HG03280 (cell line): ENCODE measurements around the gene CXorf38.
A peak's percentile ranks its signal among the peaks of the same experiment; 100 is the strongest.

Experiments used
- ATAC-seq: cut with Tn5 transposase; IDR thresholded peaks from one replicate; pipeline ENCODE4 v1.9.1; 2021; ENCODE audit warnings: mild to moderate bottlenecking, moderate library complexity; ENCODE audit not compliant: unreplicated experiment

CXorf38 gene, protein sequence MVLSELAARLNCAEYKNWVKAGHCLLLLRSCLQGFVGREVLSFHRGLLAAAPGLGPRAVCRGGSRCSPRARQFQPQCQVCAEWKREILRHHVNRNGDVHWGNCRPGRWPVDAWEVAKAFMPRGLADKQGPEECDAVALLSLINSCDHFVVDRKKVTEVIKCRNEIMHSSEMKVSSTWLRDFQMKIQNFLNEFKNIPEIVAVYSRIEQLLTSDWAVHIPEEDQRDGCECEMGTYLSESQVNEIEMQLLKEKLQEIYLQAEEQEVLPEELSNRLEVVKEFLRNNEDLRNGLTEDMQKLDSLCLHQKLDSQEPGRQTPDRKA

DNA sequence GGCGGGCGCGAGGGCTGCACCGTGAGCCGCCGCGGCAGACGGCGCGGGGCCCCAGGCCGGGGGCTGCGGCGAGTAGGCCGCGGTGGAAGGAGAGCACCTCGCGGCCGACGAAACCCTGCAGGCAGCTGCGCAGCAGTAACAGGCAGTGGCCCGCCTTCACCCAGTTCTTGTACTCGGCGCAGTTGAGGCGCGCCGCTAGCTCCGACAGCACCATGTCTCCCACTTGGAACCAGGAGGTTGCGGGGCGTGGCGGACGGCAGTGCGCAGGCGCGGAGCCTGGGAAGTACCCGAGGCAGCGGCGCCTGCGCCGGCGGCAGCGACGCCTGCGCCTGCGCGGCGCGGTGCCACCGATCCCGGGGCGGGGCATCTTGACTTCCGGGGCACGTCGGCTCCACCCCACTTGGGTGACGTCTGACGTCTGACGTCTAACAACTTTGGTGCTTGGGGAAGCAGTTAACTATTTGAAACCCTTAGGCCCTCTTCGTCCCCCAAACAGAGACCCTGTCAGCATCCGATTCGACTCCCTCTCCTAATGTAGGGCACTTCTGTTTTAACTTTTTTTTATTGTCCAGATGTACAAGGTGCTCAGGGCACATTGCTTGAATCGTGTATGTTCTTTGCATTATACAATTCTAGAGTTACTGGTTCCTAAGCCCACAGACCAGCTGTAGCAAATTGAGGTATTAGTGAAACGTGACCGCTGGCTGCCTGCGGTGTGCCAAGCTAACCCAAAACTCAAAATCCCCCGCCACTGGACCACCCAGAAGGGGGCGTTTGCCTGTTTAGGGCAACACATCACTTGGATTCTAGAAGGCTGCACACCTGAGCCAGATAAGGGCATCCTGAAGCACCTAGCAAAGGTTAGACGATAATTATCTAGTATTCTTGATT is at the start of gene CXorf38:
Gene CXorf38, minus strand, starts transcription at position 255 of the 891 bp plus-strand sequence. Its CDS starts 41 bp downstream, at position 214.
- peak; percentile 78 for ATAC-seq

DNA sequence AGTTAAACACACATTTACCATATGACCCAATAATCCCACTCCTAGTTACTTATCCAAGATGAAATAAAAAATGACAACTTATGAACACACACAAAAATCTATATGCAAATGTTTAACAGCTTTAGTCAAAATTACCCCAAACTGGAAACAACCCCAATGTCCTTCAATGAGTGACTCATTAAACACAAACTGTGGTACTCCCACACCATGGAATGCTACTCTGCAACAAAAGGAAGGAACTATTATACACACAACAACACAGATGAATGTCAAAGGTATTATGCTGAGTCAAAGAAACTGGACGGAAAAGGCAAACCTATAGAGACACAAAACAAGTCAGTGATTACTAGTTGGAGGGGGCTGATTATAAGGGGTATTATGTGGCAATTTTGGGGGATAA is 47.4 kb upstream of the CXorf38 start:
- no peak for ATAC-seq

DNA sequence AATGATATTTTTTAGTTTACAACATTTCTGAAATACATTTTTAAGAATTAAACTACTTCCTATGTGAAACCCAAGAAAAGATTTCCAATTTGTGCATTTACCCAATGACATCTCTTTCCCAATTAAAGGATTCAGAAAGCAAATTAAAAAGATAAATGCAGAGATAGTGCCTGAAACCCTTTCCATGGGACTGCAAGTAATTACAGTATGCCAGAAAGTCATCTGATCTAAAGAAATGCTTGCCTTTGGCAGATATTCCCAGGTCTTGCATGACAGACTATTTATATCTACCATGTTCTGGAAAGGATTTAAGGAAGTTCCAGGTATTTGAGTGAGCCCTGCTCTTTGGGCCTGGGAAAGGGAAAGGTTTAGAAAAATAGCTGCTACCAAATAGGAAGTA is 41.6 kb upstream of the CXorf38 start:
- ATAC-seq: no peak

DNA sequence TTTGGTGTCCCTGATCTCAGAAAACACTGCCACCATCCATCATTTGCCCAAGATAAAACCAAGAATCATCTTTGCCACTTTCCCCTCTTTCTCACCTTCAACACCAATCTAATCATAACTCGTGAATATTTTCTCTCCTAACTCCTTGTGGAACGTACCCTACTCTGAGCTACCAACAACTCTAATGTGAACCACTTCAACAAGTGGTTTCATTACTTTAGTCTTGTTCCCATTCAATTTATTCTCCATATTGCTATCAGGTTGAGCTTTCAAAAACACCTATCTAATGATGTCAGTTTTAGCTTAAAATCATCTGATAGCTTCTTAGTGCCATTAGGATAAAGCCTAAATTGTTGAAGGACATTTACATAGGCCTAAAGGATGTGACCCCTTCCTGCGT is 39.8 kb upstream of the CXorf38 start:
- ATAC-seq: no peak

DNA sequence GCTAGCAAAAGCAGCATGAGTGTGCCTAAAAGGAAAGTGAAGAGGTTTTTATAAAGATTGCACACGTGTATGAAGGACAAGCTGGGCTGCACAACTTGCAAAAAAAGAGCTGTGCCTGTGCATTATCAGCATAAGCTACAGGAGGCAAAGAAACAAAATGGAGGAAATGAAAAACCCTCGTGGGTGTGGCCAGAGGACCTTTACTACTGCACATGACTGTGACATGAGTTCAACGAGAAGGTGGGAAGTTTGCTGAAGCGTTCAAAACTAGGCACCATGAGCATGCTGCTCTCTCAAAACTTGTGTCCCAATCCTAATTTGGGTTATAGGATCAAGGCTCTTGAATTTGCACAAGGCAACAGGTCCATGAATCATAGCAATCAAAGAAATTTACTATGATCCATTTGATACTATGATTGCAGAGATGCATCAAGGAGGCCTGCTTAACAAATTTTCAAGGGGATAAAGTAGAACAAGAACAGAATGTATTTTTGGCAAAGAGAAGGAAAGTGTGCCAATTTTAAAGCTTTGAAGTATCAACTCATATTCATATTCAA is 38.1 kb upstream of the CXorf38 start:
- ATAC-seq: no peak

DNA sequence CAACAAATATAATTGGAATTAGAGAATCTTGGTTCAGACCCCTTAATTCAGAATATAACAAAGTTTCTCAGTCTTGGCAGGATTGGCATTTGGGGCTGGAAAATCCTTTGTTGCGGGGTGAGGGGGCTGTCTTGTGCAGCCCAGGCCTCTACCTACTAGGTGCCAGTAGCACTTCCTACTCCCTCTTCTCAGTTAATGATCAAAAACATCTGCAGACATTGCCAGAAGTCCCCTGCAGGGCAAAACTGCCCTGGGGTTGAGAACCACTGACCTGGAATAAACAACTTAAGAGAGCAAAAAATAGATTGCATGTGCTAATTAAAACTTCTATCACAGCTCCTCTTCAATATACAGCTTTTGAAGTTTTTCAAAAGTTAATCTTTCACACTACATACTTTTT is 36.7 kb upstream of the CXorf38 start:
- ATAC-seq: no peak

DNA sequence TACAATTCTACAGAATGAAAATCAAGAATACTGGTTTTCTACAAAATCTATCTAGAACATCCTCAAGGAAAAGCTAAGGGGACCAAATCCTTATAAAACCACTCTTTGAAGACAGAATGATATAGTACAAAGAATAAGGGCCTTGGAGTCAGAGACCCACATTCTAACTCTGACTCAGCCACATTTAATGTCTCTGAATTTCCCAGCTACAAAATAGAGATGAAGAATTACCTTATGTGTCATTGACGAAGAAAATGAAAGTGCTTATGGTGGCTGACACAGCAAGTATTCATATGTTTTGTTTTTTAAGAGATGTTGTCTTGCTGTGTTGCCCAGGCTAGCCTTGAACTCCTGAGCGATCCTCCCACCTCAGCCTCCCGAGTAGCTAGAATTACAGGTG is 35.9 kb upstream of the CXorf38 start:
- ATAC-seq: no peak

DNA sequence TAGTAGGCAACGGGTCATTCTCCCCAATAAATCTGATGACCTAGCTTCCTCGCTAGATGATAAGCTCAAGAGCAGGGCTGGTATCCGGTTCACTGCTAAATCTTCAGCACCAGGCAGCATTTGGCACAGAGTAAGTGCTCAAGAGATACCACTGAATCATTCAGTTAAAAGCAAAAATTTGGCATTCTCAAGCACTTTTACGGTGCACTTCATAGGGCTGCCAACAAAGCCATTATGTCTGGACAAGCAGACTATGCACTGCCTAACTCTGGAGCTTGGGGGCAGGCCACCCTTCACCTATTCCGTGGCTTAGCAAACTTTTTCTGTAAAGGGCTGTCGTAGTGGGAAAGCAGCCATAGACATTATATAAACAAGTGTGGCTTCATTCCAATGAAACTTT is 23.8 kb upstream of the CXorf38 start:
- ATAC-seq: no peak

DNA sequence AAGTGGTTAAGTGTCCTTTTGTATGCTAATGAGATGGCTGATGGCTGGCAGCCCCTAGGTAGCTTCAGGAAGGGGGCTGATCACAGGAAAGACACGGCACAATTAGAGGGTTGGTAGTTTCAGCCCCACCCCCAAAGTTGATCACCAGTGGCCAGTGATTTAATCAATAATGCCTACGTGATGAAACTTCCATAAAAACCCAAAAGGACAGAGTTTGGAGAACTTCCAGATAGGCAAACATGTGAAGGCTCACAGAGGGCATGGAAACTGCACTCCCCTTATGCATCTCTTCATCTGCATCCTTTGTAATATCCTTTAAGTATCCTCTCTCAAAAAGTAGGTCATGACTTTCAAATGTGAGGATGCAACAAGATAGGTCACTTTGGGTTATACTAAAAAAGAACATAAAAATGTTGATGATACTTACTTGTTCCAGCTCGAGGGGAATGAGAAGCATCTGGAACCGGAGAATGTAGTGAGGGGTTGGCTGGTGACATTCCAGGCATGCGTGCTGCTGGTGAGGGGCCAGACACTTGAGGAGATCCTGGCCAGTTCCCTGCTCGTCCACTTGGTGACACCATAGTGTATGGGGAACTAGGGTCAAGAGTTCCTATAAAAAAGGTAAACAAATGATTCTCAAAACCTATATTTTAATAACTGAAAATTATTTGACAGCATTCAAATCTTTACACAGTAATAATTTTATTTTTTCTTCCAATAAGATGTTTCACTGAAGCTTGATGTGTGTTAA is 16.7 kb upstream of the CXorf38 start:
- ATAC-seq: no peak

DNA sequence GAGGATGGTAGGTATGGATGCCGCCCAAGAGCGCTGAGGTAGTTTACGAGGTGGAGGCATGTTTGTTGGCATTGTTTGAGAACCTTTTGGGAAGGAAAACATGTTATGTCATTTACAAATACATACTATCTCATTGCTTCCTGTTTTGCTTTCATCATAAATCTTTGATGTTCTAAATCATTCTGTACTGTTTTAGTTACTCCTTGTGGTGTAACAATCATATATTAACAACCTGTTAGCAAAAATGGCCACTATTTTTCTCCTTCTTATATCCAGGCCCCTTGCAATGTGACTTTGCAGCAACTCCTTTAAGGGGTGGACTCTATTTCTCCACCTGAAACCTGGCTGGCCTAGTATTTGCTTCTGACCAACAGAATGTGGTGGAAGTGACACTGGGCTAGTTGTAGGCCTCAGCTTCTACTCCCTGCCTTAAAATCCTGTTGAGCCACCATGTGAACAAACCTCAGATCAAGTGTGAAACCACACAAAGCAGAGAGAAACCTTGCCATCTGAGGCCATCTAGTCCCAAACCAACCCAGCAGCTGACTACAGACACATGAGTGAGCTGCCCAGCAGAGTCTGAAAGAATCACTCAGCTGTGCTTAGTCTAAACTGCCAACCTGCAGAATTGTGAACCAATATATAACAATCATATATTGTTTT is 15.8 kb upstream of the CXorf38 start:
- ATAC-seq: no peak

DNA sequence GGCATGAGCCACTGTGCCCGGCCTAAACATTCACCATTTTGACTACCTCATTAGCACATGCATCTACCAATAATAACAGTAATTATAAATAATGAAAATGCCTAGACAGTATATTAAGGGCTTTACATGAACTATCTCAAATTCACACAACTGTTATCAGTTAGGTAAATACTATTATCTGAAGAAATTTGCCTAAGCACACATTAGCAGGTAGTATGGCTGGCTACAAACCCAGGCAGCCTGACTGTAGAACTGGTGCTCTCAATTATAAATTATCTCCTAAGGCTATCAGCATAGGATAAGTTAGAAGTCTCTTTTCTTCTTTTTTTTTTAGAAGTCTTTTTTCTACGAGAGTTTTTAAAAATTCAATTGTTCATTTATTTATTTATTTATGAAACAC is 14.1 kb upstream of the CXorf38 start:
- no peak for ATAC-seq

DNA sequence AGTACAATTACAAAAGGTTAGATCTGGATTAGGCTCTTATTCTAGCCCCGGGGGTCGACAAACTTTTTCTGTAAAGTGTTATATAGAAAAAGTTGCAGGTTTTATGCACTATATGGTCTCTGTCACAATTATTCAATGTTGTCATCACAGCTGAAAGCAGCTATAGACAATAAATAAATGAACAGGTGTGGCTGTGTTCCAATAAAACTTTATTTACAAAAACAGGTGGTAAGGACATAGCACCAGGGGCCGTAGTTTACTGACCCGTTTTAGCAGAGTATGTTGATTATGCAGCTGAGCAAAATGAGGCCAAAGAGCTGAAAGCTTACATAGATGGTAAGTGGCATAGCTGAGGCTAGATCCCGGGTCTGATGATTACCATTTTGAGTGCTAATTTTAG is 13.0 kb upstream of the CXorf38 start:
- no peak for ATAC-seq

DNA sequence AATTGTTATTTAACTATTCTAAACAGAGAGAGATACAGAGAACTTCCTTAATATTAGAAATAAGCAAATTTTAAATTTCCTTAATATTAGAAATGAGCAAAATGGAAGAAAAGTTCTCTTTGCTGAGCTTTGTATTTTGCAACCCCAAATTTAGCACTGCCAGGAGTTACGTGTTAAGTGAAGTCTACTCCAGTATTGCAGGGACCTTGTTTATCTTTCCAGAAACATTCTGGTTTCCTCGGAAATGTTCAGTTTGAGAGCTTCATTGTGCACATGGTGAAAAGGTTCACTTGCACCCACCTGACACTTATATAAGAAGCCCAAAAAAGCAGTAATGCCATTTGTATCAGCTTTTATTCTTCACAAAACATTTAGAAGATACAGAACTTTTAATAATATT is 6.2 kb upstream of the CXorf38 start:
- ATAC-seq: no peak

DNA sequence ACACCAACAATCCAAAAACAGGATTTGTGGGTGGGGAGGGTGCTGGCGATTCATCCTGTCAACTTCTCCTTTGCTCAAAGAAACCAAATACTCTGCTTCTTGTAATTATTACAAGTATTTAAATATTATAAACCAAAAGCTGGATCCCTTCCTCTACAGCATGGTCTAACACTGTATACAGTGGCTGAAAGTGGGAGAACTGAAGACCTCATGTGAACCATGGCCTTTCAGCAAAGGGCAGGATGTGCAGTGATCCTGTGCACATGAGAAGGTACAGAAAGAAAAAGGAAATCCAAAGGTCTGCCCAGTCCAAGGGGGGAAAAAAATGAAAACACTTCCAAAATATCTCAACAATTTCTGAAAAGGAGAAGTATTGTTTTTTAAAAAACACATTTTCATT is 5.3 kb upstream of the CXorf38 start:
- ATAC-seq: no peak

DNA sequence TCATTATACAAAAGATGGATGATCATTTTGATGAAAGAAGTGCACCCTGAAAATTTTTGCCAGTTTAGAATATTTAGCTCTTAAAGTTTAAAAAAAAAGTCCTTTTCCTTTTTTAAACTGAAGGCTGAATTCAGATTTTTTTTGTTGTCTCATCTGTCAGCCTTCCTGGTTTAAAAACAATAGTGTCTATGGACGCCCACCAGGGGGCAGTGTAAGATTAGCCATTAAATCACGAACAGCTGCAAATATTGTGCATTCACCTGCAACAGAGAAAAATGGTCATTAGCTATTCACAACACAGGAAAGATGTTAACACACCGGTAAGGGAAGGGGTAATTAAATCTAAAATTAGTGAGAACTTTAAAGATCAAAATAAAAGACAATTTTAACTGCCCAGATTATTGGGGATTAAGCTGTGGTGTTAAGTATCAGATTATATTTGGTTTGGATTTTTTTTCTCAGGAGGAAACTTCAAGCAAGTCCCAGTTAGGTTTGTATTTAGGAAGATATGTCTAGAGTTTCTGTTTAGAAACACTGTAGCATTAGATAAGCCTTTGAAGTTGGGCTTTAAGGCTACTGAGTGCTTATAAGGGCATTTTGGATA is 4.4 kb upstream of the CXorf38 start:
- ATAC-seq: no peak

DNA sequence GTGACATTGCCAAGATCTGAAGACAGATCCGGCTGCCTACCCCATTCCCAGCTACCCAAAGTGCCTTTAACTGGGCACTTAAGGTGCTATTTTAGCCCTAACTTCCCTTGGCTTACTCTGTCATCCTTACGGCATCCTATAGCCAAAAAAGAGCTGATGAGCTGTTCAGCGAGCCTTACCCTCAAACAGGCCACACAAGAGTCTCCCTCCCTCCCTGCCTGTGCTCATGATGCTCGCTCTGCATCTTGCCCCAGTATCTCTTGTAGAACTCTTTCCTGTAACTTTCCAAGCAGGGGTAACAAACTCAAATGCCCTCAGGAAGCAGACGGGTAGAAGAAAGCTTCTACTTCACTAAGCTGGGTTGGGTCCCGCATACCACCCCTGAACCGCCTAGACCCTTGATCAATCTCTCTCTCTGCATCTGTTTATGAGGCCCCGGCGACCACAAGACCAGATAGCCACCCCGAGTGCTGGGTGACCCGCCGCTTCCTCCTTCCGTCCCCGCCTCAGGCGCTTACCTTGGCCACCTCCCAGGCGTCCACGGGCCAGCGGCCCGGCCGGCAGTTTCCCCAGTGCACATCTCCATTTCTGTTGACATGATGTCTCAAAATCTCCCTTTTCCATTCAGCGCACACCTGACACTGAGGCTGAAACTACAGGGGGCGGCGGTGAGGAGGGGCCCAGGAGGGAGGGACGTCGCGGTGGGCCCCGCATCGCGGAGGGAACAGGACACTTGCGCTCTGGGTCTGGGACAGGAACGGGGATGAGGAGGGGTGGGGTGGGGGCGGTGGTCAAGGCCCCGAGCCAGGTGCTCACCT is 663 bp downstream of the CXorf38 start:
- ATAC-seq: peak; percentile 14

DNA sequence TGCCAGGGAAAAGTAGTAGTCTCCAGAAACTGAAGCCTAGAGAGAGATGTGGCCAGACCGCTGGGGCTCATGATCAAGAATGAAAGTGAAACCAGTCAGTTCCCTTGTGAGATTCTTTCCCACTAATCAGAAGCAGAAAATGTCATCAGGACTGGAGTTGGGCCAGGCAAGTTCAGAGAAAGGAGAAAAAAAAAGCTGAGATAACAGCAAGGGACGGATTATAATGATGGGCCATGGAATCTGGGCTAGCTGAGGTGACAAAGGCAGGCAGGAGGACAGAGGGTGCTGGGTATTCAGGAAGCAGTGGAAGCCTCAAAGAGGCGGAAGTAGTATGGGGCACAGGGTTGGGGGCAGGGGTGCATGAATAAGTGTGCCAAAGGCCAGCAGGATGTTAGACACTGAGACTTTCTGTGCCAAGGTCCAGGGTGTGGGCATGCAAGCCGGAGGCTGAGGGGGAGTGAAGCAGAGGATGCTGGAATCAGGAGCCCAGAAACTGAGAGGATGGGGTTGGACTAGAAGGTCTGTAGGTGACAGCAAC is 2.5 kb downstream of the CXorf38 start:
- no peak for ATAC-seq

DNA sequence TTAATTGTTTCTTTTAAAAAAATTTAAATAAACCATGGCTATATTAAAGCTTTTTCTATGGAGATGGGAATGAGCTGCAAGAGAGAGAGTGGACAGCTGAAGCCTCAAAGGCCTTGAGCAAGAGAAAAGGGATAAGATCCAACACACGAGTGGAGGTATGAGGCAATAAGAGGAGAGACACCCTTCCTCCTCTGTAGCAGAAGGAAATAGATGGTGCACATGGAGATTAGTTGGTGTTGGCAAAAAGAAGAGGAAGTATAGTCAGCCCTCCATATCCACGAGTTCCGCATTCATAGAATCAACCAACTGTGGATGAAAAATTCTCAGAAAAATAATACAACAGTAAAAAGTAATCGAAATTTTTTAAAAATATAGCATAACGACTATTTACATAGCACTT is 3.2 kb downstream of the CXorf38 start:
- ATAC-seq: no peak

DNA sequence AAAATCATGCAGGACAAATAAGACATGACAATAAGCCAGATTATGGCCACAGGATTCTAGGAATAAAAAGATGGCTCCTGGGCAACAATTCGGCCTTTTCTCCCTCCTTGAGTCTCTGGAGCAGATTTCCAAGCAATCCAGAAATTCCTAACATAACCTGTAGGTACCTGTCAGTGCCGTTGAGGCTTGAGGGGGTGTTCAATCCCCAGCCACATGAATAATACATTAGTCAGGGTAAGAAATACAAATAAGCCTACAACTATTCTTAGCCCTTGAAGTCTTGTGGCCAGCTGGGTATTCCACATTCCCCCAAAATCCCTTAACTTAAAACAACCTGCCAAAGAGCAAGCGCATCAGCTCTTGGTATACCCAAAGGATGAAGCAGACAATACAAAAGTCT is 9.7 kb downstream of the CXorf38 start:
- ATAC-seq: no peak
